HFFc6 (cell line): ENCODE measurements around the gene WDR82. TPM values are rescaled to one million over a fixed set of nuclear protein-coding genes. Genes with fewer than 3 reads are reported as not detected.

Source experiments
- DNase-seq: peaks from one replicate; pipeline ENCODE4 v3.0.0-alpha.2; 2018
- H3K27ac Mint-ChIP-seq: 2 replicates; pipeline ENCODE4 v1.8.0; 2020; ENCODE audit warnings: mild to moderate bottlenecking, mixed read lengths
- H3K27me3 Mint-ChIP-seq: 2 replicates; pipeline ENCODE4 v1.8.0; 2021; ENCODE audit warnings: mild to moderate bottlenecking, moderate library complexity, mixed read lengths; ENCODE audit not compliant: insufficient read depth
- H3K36me3 Mint-ChIP-seq: 2 replicates; pipeline ENCODE4 v1.8.0; 2021; ENCODE audit warnings: low read depth, mixed read lengths
- H3K4me1 Mint-ChIP-seq: 2 replicates; pipeline ENCODE4 v1.8.0; 2020; ENCODE audit warnings: low read depth, mixed read lengths
- H3K4me3 Mint-ChIP-seq: 2 replicates; pipeline ENCODE4 v1.8.0; 2020; ENCODE audit warnings: mild to moderate bottlenecking, moderate library complexity, mixed read lengths
- H3K9me3 Mint-ChIP-seq: 2 replicates; pipeline ENCODE4 v1.8.0; 2020; ENCODE audit warnings: mild to moderate bottlenecking, mixed read lengths
- total RNA-seq, 6 experiments: library from RNA; stranded (reverse); fragmentation: NEBNext Ultra II Directional; extraction: Animal tissue kit (Norgen Biotek cat#: 25700); gene quantifications; 2 replicates in 1 of 6; 3 replicates in 5 of 6; pipeline ENCODE4 v1.2.3, GENCODE V29; 2021
- TF ChIP-seq, protein P1 (sequence below): fragments of 200-600 bp; sonication (generic); IDR thresholded peaks from 2 replicates; pipeline ENCODE4 v1.5.0; 2021; ENCODE audit warnings: antibody characterized with exemption, mild to moderate bottlenecking

Gene WDR82
- total RNA-seq, 6 experiments from 2014 or later: 55.2 to 62.0 (median 58.6) TPM

DNA sequence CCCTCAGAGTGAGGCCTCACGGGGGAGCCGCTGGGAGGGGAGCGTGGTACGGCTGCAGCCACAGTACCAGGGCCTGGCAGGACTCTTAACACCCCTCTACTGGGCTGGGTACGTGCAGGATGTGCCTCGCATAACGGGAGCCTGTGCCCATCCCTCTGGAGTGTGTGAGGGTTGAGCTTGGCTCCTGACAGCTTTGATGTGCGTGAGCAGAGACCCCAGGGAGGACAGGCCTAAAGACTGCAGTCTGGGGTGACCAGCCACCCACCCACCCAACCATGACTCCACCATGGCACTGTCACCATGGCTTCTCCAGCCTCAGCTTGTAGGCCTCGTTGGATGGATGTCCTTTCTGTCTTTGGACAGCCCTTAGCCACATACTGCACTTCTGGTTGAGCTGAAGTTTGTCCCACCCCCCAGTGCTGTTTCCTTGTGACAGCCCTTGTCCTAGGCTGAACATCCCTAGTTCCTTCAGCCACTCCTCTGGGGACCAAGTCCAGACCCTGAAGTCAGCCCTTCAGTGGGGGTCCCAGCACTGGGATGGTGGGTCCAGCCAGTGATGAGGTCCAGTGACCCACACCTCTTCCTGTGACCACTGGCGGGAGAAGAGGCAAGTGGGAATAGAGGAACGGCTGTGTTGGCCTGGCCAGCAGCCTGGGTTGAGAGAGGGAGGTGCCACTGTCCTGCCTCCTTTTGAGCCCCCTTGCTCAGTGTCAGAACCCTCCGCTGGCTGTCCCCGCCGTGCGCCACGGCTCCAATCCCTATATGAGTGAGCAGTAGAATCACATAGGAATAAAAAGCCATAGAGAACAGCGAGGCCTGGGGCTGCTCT is 15.3 kb upstream of the WDR82 start:
- H3K4me3 Mint-ChIP-seq: no peak overlapping the region
- peaks cover 1% of the 10 kb centered on the region; the same call in 1 of the 2 replicates for H3K27me3 Mint-ChIP-seq
- DNase-seq: no peak
- peaks cover 11% of the 10 kb centered on the region for H3K4me1 Mint-ChIP-seq
- TF ChIP-seq, protein P1, sequence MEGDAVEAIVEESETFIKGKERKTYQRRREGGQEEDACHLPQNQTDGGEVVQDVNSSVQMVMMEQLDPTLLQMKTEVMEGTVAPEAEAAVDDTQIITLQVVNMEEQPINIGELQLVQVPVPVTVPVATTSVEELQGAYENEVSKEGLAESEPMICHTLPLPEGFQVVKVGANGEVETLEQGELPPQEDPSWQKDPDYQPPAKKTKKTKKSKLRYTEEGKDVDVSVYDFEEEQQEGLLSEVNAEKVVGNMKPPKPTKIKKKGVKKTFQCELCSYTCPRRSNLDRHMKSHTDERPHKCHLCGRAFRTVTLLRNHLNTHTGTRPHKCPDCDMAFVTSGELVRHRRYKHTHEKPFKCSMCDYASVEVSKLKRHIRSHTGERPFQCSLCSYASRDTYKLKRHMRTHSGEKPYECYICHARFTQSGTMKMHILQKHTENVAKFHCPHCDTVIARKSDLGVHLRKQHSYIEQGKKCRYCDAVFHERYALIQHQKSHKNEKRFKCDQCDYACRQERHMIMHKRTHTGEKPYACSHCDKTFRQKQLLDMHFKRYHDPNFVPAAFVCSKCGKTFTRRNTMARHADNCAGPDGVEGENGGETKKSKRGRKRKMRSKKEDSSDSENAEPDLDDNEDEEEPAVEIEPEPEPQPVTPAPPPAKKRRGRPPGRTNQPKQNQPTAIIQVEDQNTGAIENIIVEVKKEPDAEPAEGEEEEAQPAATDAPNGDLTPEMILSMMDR: no peak
- no peaks in the 10 kb centered on the region for H3K36me3 Mint-ChIP-seq
- no peaks in the 10 kb centered on the region for H3K9me3 Mint-ChIP-seq
- H3K27ac Mint-ChIP-seq: no peak overlapping the region

DNA sequence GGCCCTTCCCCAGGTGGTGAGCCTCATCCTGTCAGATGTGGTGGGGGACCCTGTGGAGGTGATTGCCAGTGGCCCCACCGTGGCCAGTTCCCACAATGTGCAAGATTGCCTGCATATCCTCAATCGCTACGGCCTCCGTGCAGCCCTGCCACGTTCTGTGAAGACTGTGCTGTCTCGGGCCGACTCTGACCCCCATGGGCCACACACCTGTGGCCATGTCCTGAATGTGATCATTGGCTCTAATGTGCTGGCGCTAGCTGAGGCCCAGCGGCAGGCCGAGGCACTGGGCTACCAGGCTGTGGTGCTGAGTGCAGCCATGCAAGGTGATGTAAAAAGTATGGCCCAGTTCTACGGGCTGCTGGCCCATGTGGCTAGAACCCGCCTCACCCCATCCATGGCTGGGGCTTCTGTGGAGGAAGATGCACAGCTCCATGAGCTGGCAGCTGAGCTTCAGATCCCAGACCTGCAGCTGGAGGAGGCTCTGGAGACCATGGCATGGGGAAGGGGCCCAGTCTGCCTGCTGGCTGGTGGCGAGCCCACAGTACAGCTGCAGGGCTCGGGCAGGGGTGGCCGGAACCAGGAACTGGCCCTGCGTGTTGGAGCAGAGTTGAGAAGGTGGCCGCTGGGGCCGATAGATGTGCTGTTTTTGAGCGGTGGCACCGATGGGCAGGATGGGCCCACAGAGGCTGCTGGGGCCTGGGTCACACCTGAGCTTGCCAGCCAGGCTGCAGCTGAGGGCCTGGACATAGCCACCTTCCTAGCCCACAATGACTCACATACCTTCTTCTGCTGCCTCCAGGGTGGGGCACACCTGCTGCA is 14.0 kb upstream of the WDR82 start:
- peaks cover 14% of the 10 kb centered on the region for H3K4me1 Mint-ChIP-seq

DNA sequence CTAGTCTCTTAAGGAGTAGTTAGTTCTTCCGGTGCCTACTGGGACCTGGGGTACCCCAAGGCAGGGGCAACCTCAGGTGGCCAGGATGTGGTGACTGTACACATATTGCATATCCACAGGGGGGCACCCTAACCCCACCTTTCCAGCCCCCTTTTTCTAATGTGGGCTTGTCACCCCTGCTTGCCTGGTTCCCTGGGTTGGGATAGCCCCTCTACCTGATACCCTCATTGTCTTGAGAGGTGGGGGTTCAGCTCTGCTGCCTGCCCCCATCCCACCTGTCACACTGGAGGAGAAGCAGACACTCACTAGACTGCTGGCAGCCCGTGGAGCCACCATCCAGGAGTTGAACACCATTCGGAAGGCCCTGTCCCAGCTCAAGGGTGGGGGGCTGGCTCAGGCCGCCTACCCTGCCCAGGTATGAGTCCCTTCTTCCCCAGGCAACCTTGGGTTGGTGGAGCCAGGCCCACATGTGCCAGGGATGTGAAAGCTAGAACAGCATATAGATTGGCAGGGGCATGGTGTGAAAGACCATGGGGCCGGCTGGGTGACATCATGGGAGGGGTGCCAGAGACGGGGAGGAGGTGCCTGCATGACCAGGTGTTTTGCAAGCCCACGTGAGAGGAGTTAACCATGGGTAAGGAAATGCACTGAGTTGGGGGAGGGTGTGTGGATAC is 13.2 kb upstream of the WDR82 start:
- no peak for DNase-seq
- Mint-ChIP-seq H3K27ac (no peak overlapping the region), H3K9me3 (no peaks in the 10 kb centered on the region), H3K36me3 (peaks cover 5% of the 10 kb centered on the region), H3K4me3 (no peak overlapping the region), H3K4me1 (peaks cover 19% of the 10 kb centered on the region), H3K27me3 (peaks cover 4% of the 10 kb centered on the region)
- TF ChIP-seq, protein P1: peak; percentile 78

More for the DNA sequence above, 14.0 kb upstream of the WDR82 start:
- Mint-ChIP-seq H3K36me3 (no peaks in the 10 kb centered on the region), H3K4me3 (no peak overlapping the region), H3K27me3 (peaks cover 4% of the 10 kb centered on the region), H3K9me3 (no peaks in the 10 kb centered on the region), H3K27ac (no peak overlapping the region)
- DNase-seq: no peak
- TF ChIP-seq, protein P1: no peak

DNA sequence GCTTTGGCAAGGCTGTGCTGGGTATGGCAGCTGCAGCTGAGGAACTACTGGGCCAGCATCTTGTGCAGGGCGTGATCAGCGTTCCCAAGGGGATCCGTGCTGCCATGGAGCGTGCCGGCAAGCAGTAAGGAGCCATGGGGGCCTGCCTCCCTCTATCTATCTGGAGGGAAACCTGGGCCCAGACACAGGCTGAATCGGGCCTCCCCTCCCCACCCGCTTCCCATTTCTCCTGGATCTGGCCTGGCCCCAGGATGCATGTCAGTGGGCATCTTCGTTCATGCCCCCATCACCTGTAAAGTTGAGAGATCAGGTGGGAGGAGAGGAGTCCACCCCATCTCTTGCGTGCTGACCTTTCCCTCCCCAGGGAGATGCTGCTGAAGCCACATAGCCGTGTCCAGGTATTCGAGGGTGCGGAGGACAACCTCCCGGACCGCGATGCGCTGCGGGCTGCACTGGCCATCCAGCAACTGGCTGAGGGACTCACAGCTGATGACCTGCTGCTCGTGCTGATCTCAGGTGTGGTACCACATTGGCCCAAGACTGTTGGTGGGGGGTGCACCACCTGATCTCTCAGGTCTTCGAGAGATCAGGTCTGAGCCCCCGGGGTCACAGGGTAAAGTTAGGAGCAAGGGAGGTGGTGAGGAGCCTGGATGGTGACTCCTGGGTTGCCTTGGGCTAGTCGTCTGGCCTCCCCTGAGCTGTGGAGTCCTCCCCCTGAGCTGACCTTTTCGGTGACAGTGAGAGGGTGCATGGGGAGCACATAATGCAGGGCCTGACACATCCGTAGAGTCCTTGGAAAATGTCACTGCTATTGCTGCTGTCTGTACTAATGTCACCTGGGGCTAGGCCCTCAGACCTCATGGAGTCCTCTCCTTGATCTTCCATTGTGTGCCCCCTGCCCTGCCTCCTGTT is 12.4 kb upstream of the WDR82 start:
- H3K4me3 Mint-ChIP-seq: no peak overlapping the region
- H3K9me3 Mint-ChIP-seq: no peaks in the 10 kb centered on the region
- H3K36me3 Mint-ChIP-seq: peaks cover 6% of the 10 kb centered on the region
- H3K4me1 Mint-ChIP-seq: peaks cover 21% of the 10 kb centered on the region
- H3K27ac Mint-ChIP-seq: no peak overlapping the region
- no peak for DNase-seq
- TF ChIP-seq, protein P1: no peak
- peaks cover 4% of the 10 kb centered on the region for H3K27me3 Mint-ChIP-seq
